ENCODE data around the gene DICER1. TPM values are rescaled to one million over a fixed set of nuclear protein-coding genes. Genes with fewer than 3 reads are reported as not detected.

DICER1 gene
- total RNA-seq, 1 donor from 2014 or later, result 27.6 TPM

- H3K36me3 ChIP-seq (ENCODE audit: control insufficient read depth, insufficient read depth, low read length), result peaks cover 8% of the 10 kb centered on the region
- no peak for DNase-seq (ENCODE audit: low read depth)
- FAIRE-seq, result no peak
- no peak overlapping the region for H3K4me3 ChIP-seq (ENCODE audit: low read depth, low read length)
- TF ChIP-seq CTCF (IDR thresholded peaks at IDR 0.05; ENCODE audit: insufficient read depth, low read length, severe bottlenecking), result no peak
- no peaks in the 10 kb centered on the region for H3K27me3 ChIP-seq (ENCODE audit: control insufficient read depth, insufficient read depth, low read length)
Measured at GRCh38 chr14:95113476-95113875, 43.9 kb downstream of the DICER1 start.

- FAIRE-seq (no peak), DNase-seq (ENCODE audit: low read depth) (peak; percentile 21)
- Histone ChIP-seq H3K36me3 (ENCODE audit: control insufficient read depth, insufficient read depth, low read length) (peaks cover 8% of the 10 kb centered on the region), H3K4me3 (ENCODE audit: low read depth, low read length) (no peak overlapping the region), H3K27me3 (ENCODE audit: control insufficient read depth, insufficient read depth, low read length) (no peaks in the 10 kb centered on the region)
- TF ChIP-seq CTCF (IDR thresholded peaks at IDR 0.05; ENCODE audit: insufficient read depth, low read length, severe bottlenecking), result no peak
Measured at GRCh38 chr14:95111507-95112164, 45.7 kb downstream of the DICER1 start.

GRCh38 chr14:95110178-95110577, 47.2 kb downstream of the DICER1 start:
- Histone ChIP-seq H3K27me3 (ENCODE audit: control insufficient read depth, insufficient read depth, low read length) (no peaks in the 10 kb centered on the region), H3K4me3 (ENCODE audit: low read depth, low read length) (no peak overlapping the region), H3K36me3 (ENCODE audit: control insufficient read depth, insufficient read depth, low read length) (peaks cover 11% of the 10 kb centered on the region)
- TF ChIP-seq CTCF (IDR thresholded peaks at IDR 0.05; ENCODE audit: insufficient read depth, low read length, severe bottlenecking), result no peak
- FAIRE-seq (no peak), DNase-seq (ENCODE audit: low read depth) (no peak)

GRCh38 chr14:95107711-95108110, 49.6 kb downstream of the DICER1 start:
- Histone ChIP-seq H3K4me3 (ENCODE audit: low read depth, low read length) (no peak overlapping the region), H3K27me3 (ENCODE audit: control insufficient read depth, insufficient read depth, low read length) (no peaks in the 10 kb centered on the region), H3K36me3 (ENCODE audit: control insufficient read depth, insufficient read depth, low read length) (peaks cover 17% of the 10 kb centered on the region)
- no peak for FAIRE-seq
- DNase-seq (ENCODE audit: low read depth), result no peak
- no peak for TF ChIP-seq CTCF (IDR thresholded peaks at IDR 0.05; ENCODE audit: insufficient read depth, low read length, severe bottlenecking)

- peaks cover 17% of the 10 kb centered on the region for H3K36me3 ChIP-seq (ENCODE audit: control insufficient read depth, insufficient read depth, low read length)
- H3K4me3 ChIP-seq (ENCODE audit: low read depth, low read length), result no peak overlapping the region
- FAIRE-seq (no peak), DNase-seq (ENCODE audit: low read depth) (peak; percentile 69)
- TF ChIP-seq CTCF (IDR thresholded peaks at IDR 0.05; ENCODE audit: insufficient read depth, low read length, severe bottlenecking), result no peak
- no peaks in the 10 kb centered on the region for H3K27me3 ChIP-seq (ENCODE audit: control insufficient read depth, insufficient read depth, low read length)
Measured at GRCh38 chr14:95106971-95107370, 50.4 kb downstream of the DICER1 start.

- TF ChIP-seq CTCF (IDR thresholded peaks at IDR 0.05; ENCODE audit: insufficient read depth, low read length, severe bottlenecking), result no peak
- no peak for FAIRE-seq
- no peaks in the 10 kb centered on the region for H3K27me3 ChIP-seq (ENCODE audit: control insufficient read depth, insufficient read depth, low read length)
- no peak overlapping the region for H3K4me3 ChIP-seq (ENCODE audit: low read depth, low read length)
- DNase-seq (ENCODE audit: low read depth), result no peak
- H3K36me3 ChIP-seq (ENCODE audit: control insufficient read depth, insufficient read depth, low read length), result peaks cover 14% of the 10 kb centered on the region
Measured at GRCh38 chr14:95104911-95105310, 52.4 kb downstream of the DICER1 start.
